Endothelial cell of umbilical vein (primary cell): ENCODE results near the gene NKX6-2. TPM values are rescaled to one million over a fixed set of nuclear protein-coding genes. Genes with fewer than 3 reads are reported as not detected.

Source experiments
- BruUV-seq: library from RNA; stranded (reverse); fragments of 400-500 nt; replicated peaks from 2 replicates; lab custom pipeline; 2021; lab: Mats Ljungman, UMichigan
- CTCF ChIA-PET: fragments of 300-600, 350-600 bp; sonication (Branson Sonifier 250); formaldehyde crosslinking; loops from one replicate; lab custom pipeline; 2021; ENCODE audit warnings: antibody characterized with exemption, inconsistent platforms; lab: Charles Lee
- POLR2A ChIA-PET: fragments of 300-600, 350-600 bp; sonication (Branson Sonifier 250); formaldehyde crosslinking; loops from one replicate; lab custom pipeline; 2021; ENCODE audit warnings: antibody characterized with exemption, inconsistent platforms; lab: Charles Lee
- DNase-seq: peaks from one replicate; pipeline ENCODE4 v3.0.0-alpha.2; 2011; ENCODE audit warnings: low read depth, low spot score
- FAIRE-seq: peaks from 2 replicates; lab custom pipeline; 2011; peaks lifted over from hg19 to GRCh38; lab: Jason Lieb, UNC
- H2AFZ ChIP-seq: 2 replicates; pipeline ENCODE4 v1.6.0; 2012; ENCODE audit warnings: low read depth, low read length, control low read depth, inconsistent platforms
- H3K27ac ChIP-seq: 2 replicates; pipeline ENCODE4 v1.5.1; 2011; ENCODE audit warnings: low read depth, mild to moderate bottlenecking, control low read depth, low read length, moderate library complexity; ENCODE audit not compliant: insufficient read depth
- H3K27me3 ChIP-seq, 2 experiments: 2 replicates each; pipeline versions ENCODE4 v1.6.0 to v1.6.1; 2011; ENCODE audit warnings: low read length in 2 of 2, mixed read lengths in 1 of 2; ENCODE audit not compliant: control insufficient read depth in 2 of 2, insufficient read depth in 2 of 2
- H3K36me3 ChIP-seq, 2 experiments: 2 replicates in 1 of 2; 3 replicates in 1 of 2; pipeline ENCODE4 v1.5.1; 2011; ENCODE audit warnings: low read length in 2 of 2, mild to moderate bottlenecking in 1 of 2, moderate library complexity in 1 of 2; ENCODE audit not compliant: control insufficient read depth in 2 of 2, insufficient read depth in 2 of 2; ENCODE audit errors: extremely low read depth in 1 of 2
- H3K4me1 ChIP-seq: 3 replicates; pipeline ENCODE4 v1.5.1; 2011; ENCODE audit warnings: mild to moderate bottlenecking, low read length; ENCODE audit not compliant: control insufficient read depth, insufficient read depth; ENCODE audit errors: extremely low read depth
- H3K4me2 ChIP-seq: 2 replicates; pipeline ENCODE4 v1.6.1; 2011; ENCODE audit warnings: low read length, control low read depth, mixed read lengths; ENCODE audit not compliant: insufficient read depth
- H3K4me3 ChIP-seq, 3 experiments: fragments of 200-600 bp in 1 of 3; sonication (generic), shearing (Covaris generic) in 1 of 3; replicated peaks in 1 of 3; 2 replicates each; pipeline ENCODE4 v1.5.1; 2011 to 2016; ENCODE audit warnings: control low read depth in 3 of 3, low read length in 3 of 3, mild to moderate bottlenecking in 2 of 3, inconsistent platforms in 1 of 3, low read depth in 1 of 3, moderate library complexity in 1 of 3; ENCODE audit not compliant: insufficient read depth in 1 of 3
- H3K79me2 ChIP-seq: 2 replicates; pipeline ENCODE4 v1.6.0; 2012; ENCODE audit warnings: low read length, inconsistent platforms; ENCODE audit not compliant: control insufficient read depth, insufficient read depth
- H3K9ac ChIP-seq: replicated peaks from 2 replicates; pipeline ENCODE3; 2011; ENCODE audit warnings: low read length, control low read depth; ENCODE audit not compliant: insufficient read depth; ENCODE audit errors: extremely low read depth
- H3K9me1 ChIP-seq: replicated peaks from 3 replicates; pipeline ENCODE4 v1.6.0; 2011; ENCODE audit warnings: mild to moderate bottlenecking, low read length; ENCODE audit not compliant: control insufficient read depth, insufficient read depth; ENCODE audit errors: extremely low read depth
- H3K9me3 ChIP-seq: replicated peaks from 2 replicates; pipeline ENCODE4 v1.5.1; 2012; ENCODE audit warnings: low read length, inconsistent platforms; ENCODE audit not compliant: control insufficient read depth, insufficient read depth
- H4K20me1 ChIP-seq: replicated peaks from 2 replicates; pipeline ENCODE3; 2011; ENCODE audit warnings: mild to moderate bottlenecking, low read length; ENCODE audit not compliant: control insufficient read depth, insufficient read depth; ENCODE audit errors: extremely low read depth
- CTCF ChIP-seq, 2 donors: IDR thresholded peaks; 1 replicate in 1 of 2; 2 replicates in 1 of 2; pipeline ENCODE4 v1.5.1; 2011; ENCODE audit warnings: low read length in 2 of 2, mild to moderate bottlenecking in 2 of 2, moderate library complexity in 2 of 2, control low read depth in 1 of 2, inconsistent platforms in 1 of 2, low read depth in 1 of 2; ENCODE audit not compliant: insufficient read depth in 1 of 2; ENCODE audit errors: extremely low read depth in 1 of 2
- EZH2 ChIP-seq: IDR thresholded peaks from 2 replicates; pipeline ENCODE4 v1.6.1; 2012; ENCODE audit warnings: borderline replicate concordance, low read depth, mild to moderate bottlenecking, moderate library complexity, low read length, inconsistent platforms; ENCODE audit not compliant: severe bottlenecking
- FOS ChIP-seq: IDR thresholded peaks from 2 replicates; pipeline ENCODE4 v1.6.1; 2011; ENCODE audit warnings: mild to moderate bottlenecking, low read length, moderate library complexity, borderline replicate concordance; ENCODE audit not compliant: insufficient read depth
- GATA2 ChIP-seq: IDR thresholded peaks from 2 replicates; pipeline ENCODE4 v1.7.0; 2011; ENCODE audit warnings: low read depth, mild to moderate bottlenecking, moderate library complexity, mixed read lengths, low read length; ENCODE audit not compliant: insufficient read length, insufficient read depth
- JUN ChIP-seq: IDR thresholded peaks from 2 replicates; pipeline ENCODE4 v1.6.1; 2011; ENCODE audit warnings: borderline replicate concordance, low read depth; ENCODE audit not compliant: insufficient read length, insufficient read depth
- MYC ChIP-seq: IDR thresholded peaks from one replicate; pipeline ENCODE4 v1.6.1; 2011; ENCODE audit warnings: mild to moderate bottlenecking, low read depth, low read length
- POLR2A ChIP-seq: IDR thresholded peaks from 2 replicates; pipeline ENCODE4 v1.6.1; 2012; ENCODE audit warnings: low read depth, mild to moderate bottlenecking, control low read depth, low read length
- POLR2AphosphoS5 ChIP-seq: IDR thresholded peaks from 2 replicates; pipeline ENCODE4 v1.6.1; 2012; ENCODE audit warnings: low read depth, mild to moderate bottlenecking, control low read depth, low read length, moderate library complexity; ENCODE audit not compliant: insufficient read depth
- dilution Hi-C: fragments of 300-500 bp; cut with MboI; formaldehyde crosslinking; loops from one replicate; pipeline ENCODE4 v1.15.0; 2019; ENCODE audit warnings: low sequenced_read_pairs; ENCODE audit not compliant: extremely low pct_ligation_motif_present
- intact Hi-C: fragments of 100-400 bp; cut with micrococcal nuclease; formaldehyde crosslinking; loops from one replicate; pipeline ENCODE4 v1.10.0; 2022
- polyA plus RNA-seq, 4 experiments: library from polyadenylated mRNA; depleted of rRNA in 3 of 4; stranded (reverse) in 3 of 4; unstranded in 1 of 4; fragments of >200 nt; gene quantifications; 2 replicates each; pipeline versions ENCODE4 v1.2.1 to v1.2.3, GENCODE V29; 2011 to 2012; ENCODE audit warnings: missing spikeins in 1 of 4
- total RNA-seq: library from RNA; stranded (reverse); gene quantifications from 2 replicates; pipeline ENCODE4 v1.2.3, GENCODE V29; 2021
- TF ChIP-seq, protein P1 (sequence below): IDR thresholded peaks from 2 replicates; pipeline ENCODE4 v1.6.1; 2011; ENCODE audit not compliant: insufficient read depth, insufficient read length

Gene NKX6-2
- total and polyA plus RNA-seq, 2 donors (not counting 3 experiments of a cell fraction or from before 2014, with no cell fraction given) = not detected

- dilution Hi-C loops (no loop called here), intact Hi-C loops (no loop called here)
- no peaks in the 10 kb centered on the region for H3K27me3 ChIP-seq
- no peak for DNase-seq
- H3K27ac ChIP-seq = no peak overlapping the region
- no peak overlapping the region for H3K4me3 ChIP-seq
- POLR2A ChIA-PET = no interaction called here
- H3K9me1 ChIP-seq = no peaks in the 10 kb centered on the region
- H2AFZ ChIP-seq = no peak overlapping the region
- no peaks in the 10 kb centered on the region for H3K4me1 ChIP-seq
- H3K79me2 ChIP-seq = no peaks in the 10 kb centered on the region
- peaks cover 2% of the 10 kb centered on the region for H3K9me3 ChIP-seq
- BruUV-seq = no TSS peak
- CTCF ChIA-PET = no interaction called here
- TF ChIP-seq MYC (no peak), JUN (no peak), EZH2 (no peak), POLR2AphosphoS5 (no peak), GATA2 (no peak), POLR2A (no peak), FOS (no peak), CTCF (IDR thresholded peaks at IDR 0.05; ENCODE audit: extremely low read depth in 1 of 2, insufficient read depth in 1 of 2, low read depth in 1 of 2, low read length in 2 of 2) (no peak)
- TF ChIP-seq, protein P1, sequence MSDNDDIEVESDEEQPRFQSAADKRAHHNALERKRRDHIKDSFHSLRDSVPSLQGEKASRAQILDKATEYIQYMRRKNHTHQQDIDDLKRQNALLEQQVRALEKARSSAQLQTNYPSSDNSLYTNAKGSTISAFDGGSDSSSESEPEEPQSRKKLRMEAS = no peak
- no peaks in the 10 kb centered on the region for H3K36me3 ChIP-seq
- no peaks in the 10 kb centered on the region for H4K20me1 ChIP-seq
- H3K9ac ChIP-seq = no peak overlapping the region
- FAIRE-seq = no peak
- H3K4me2 ChIP-seq = no peak overlapping the region
Observed at GRCh38 chr10:132828681-132829080, 42.7 kb upstream of the NKX6-2 start.
